CD1c-positive myeloid dendritic cell (primary cell): ENCODE results near the gene CD274.
"Not testable (repeated sequence)": the region's sequence is repeated elsewhere in the genome, so short reads cannot be mapped to it uniquely, and the experiment has no call there.

Source experiments
- DNase-seq: peaks from one replicate; pipeline ENCODE4 v3.0.0-alpha.2; 2016; ENCODE audit errors: extremely low spot score

CD274 gene

GRCh38 chr9:5450359-5451091 is at the start of gene CD274:
Gene CD274 (plus strand): TSS chr9:5450542. CDS start chr9:5456114, 5,572 bp downstream.
- DNase-seq: peak; percentile 97

- no peak for DNase-seq
Measured at GRCh38 chr9:5402217-5402616, 48.1 kb upstream of the CD274 start.

- no peak for DNase-seq
Measured at GRCh38 chr9:5408596-5408995, 41.7 kb upstream of the CD274 start.

- DNase-seq: no peak
Measured at GRCh38 chr9:5416953-5417352, 33.4 kb upstream of the CD274 start.

- no peak for DNase-seq
Measured at GRCh38 chr9:5418481-5418880, 31.9 kb upstream of the CD274 start.

- DNase-seq: no peak
Measured at GRCh38 chr9:5419987-5420386, 30.4 kb upstream of the CD274 start.

GRCh38 chr9:5421163-5421562 is 29.2 kb upstream of the CD274 start:
- no peak for DNase-seq

GRCh38 chr9:5422276-5422675 is 28.1 kb upstream of the CD274 start:
- DNase-seq: no peak

- DNase-seq: peak; percentile 35
Measured at GRCh38 chr9:5425006-5425628, 25.2 kb upstream of the CD274 start.

- DNase-seq: no peak
Measured at GRCh38 chr9:5427005-5427404, 23.3 kb upstream of the CD274 start.

GRCh38 chr9:5428172-5428571 is 22.2 kb upstream of the CD274 start:
- DNase-seq: no peak

GRCh38 chr9:5428794-5429528 is 21.4 kb upstream of the CD274 start:
- no peak for DNase-seq

- DNase-seq: no peak
Measured at GRCh38 chr9:5429873-5430564, 20.3 kb upstream of the CD274 start.

GRCh38 chr9:5430912-5431311 is 19.4 kb upstream of the CD274 start:
- DNase-seq: no peak

GRCh38 chr9:5432890-5433289 is 17.5 kb upstream of the CD274 start:
- DNase-seq: not testable (repeated sequence)

- DNase-seq: not testable (repeated sequence)
Measured at GRCh38 chr9:5433328-5433727, 17.0 kb upstream of the CD274 start.

GRCh38 chr9:5433841-5434810 is 16.2 kb upstream of the CD274 start:
- DNase-seq: not testable (repeated sequence)

GRCh38 chr9:5435912-5436311 is 14.4 kb upstream of the CD274 start:
- DNase-seq: no peak

- no peak for DNase-seq
Measured at GRCh38 chr9:5436441-5436840, 13.9 kb upstream of the CD274 start.

- peak; percentile 97 for DNase-seq
Measured at GRCh38 chr9:5437254-5438216, 12.8 kb upstream of the CD274 start, which contains the start of gene PLGRKT. Gene PLGRKT (minus strand): TSS chr9:5437925. CDS start chr9:5431977, 5,948 bp downstream.
